Measurements from ENCODE around the gene IL22RA2. TPM values are rescaled to one million over a fixed set of nuclear protein-coding genes. Genes with fewer than 3 reads are reported as not detected.
A peak's percentile ranks its signal among the peaks of the same experiment; 100 is the strongest.

IL22RA2 gene
- total and polyA plus RNA-seq, 9 of the 15 experiments (the other 6 are each of a cell fraction or from before 2014, with no cell fraction given): 0.03 TPM; not detected in 8

DNA sequence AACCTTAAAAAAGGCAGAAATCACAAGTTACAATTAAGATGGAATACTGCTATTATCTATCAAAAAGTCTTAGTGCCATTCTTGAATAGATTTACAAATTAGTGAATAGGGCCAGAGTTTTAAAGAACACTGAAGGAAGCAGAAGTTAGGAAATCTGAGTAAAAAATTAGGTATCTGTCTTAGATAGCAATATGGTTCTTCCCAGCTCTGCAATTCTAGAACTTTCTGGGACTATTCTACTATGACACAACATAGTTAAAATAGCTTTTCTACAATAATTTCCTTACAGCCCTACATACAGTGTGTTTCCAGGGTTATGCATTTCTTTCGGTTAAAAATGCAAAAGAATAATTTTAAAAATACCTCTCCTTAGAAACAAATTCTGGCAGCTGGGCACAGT is 27.6 kb upstream of the IL22RA2 start:
- no peak for FAIRE-seq
- Histone ChIP-seq H3K4me3 (no peak overlapping the region), H3K4me2 (ENCODE audit: insufficient read depth, low read length) (no peak overlapping the region), H4K20me1 (replicated peaks; ENCODE audit: control insufficient read depth, insufficient read depth, low read length) (no peaks in the 10 kb centered on the region), H3K4me1 (replicated peaks in 1 of 2; ENCODE audit: control insufficient read depth in 2 of 2, insufficient read depth in 2 of 2, low read length in 2 of 2) (no peaks in the 10 kb centered on the region), H3K27me3 (ENCODE audit: control insufficient read depth in 2 of 2, insufficient read depth in 2 of 2, low read length in 2 of 2) (no peaks in the 10 kb centered on the region), H3K9me1 (ENCODE audit: control insufficient read depth, insufficient read depth, low read length) (no peaks in the 10 kb centered on the region), H3K79me2 (ENCODE audit: control insufficient read depth, insufficient read depth, low read length) (no peaks in the 10 kb centered on the region), H3K9ac (ENCODE audit: insufficient read depth in 1 of 2, low read depth in 2 of 2, low read length in 2 of 2) (no peak overlapping the region), H3K36me3 (ENCODE audit: control insufficient read depth, insufficient read depth, low read length) (peaks cover 59% of the 10 kb centered on the region), H2AFZ (ENCODE audit: low read depth, low read length) (no peak overlapping the region), H3K27ac (ENCODE audit: extremely low read depth, low read depth, low read length) (no peak overlapping the region), H3K9me3 (replicated peaks; ENCODE audit: control insufficient read depth, insufficient read depth, low read depth, low read length) (no peaks in the 10 kb centered on the region)
- POLR2A ChIA-PET: no interaction called here
- in situ Hi-C loops (cut with MboI) (no loop called here), intact Hi-C loops (cut with micrococcal nuclease) (no loop called here)
- CTCF ChIA-PET (ENCODE audit: low intra/inter-chr PET ratio): no interaction called here
- DNase-seq (ENCODE audit: extremely low read depth in 1 of 4, low spot score in 3 of 4): no peak
- WGBS (ENCODE audit: insufficient coverage, low coverage, missing lambda C conversion rate): 82% methylated on average over 1 of the region's 1 CpG
- BruUV-seq (replicated peaks): no TSS peak
- no peak for ATAC-seq
- TF ChIP-seq, protein P1, sequence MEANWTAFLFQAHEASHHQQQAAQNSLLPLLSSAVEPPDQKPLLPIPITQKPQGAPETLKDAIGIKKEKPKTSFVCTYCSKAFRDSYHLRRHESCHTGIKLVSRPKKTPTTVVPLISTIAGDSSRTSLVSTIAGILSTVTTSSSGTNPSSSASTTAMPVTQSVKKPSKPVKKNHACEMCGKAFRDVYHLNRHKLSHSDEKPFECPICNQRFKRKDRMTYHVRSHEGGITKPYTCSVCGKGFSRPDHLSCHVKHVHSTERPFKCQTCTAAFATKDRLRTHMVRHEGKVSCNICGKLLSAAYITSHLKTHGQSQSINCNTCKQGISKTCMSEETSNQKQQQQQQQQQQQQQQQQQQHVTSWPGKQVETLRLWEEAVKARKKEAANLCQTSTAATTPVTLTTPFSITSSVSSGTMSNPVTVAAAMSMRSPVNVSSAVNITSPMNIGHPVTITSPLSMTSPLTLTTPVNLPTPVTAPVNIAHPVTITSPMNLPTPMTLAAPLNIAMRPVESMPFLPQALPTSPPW (CRISPR knock-in tag; IDR thresholded peaks at IDR 0.05): no peak
- TF ChIP-seq ZKSCAN1 (IDR thresholded peaks at IDR 0.05; ENCODE audit: low read depth, low read length): no peak
- TF ChIP-seq MAFG (tag; conservative IDR thresholded peaks at IDR 0.05): no peak

DNA sequence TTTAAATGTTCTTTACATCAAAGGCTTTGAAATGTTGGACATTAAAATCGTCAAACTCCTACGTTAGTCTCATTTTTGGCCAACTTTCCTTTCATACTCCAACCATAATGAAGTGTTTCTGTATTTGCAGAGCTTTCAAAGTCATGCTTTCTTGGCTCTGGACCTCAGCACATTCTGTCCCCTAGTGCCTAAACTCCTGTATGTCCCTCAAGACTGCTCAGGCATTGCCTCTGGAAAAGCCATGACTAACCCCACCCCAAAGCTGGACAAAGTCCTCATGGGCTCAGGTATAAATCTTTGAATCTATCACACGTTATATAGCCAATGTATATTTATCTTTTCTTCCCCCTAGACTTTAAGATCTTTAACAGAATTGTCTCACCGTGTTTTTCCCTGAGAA is 26.8 kb upstream of the IL22RA2 start:
- POLR2A ChIA-PET: no interaction called here
- no peak overlapping the region for H3K9ac ChIP-seq (ENCODE audit: insufficient read depth in 1 of 2, low read depth in 2 of 2, low read length in 2 of 2)
- DNase-seq (ENCODE audit: extremely low read depth in 1 of 4, low spot score in 3 of 4) (no peak), ATAC-seq (no peak), FAIRE-seq (peak; percentile 78)
- H4K20me1 ChIP-seq (replicated peaks; ENCODE audit: control insufficient read depth, insufficient read depth, low read length): no peaks in the 10 kb centered on the region
- WGBS (ENCODE audit: insufficient coverage, low coverage, missing lambda C conversion rate): 66% methylated on average over 4 of the region's 4 CpGs
- no peak overlapping the region for H3K27ac ChIP-seq (ENCODE audit: extremely low read depth, low read depth, low read length)
- no peaks in the 10 kb centered on the region for H3K27me3 ChIP-seq (ENCODE audit: control insufficient read depth in 2 of 2, insufficient read depth in 2 of 2, low read length in 2 of 2)
- intact Hi-C loops (cut with micrococcal nuclease) (no loop called here), in situ Hi-C loops (cut with MboI) (no loop called here)
- no peak overlapping the region for H3K4me3 ChIP-seq
- no TSS peak for BruUV-seq (replicated peaks)
- H3K4me1 ChIP-seq (replicated peaks in 1 of 2; ENCODE audit: control insufficient read depth in 2 of 2, insufficient read depth in 2 of 2, low read length in 2 of 2): no peaks in the 10 kb centered on the region
- H2AFZ ChIP-seq (ENCODE audit: low read depth, low read length): no peak overlapping the region
- no peaks in the 10 kb centered on the region for H3K9me3 ChIP-seq (replicated peaks; ENCODE audit: control insufficient read depth, insufficient read depth, low read depth, low read length)
- no peaks in the 10 kb centered on the region for H3K79me2 ChIP-seq (ENCODE audit: control insufficient read depth, insufficient read depth, low read length)
- no peak overlapping the region for H3K4me2 ChIP-seq (ENCODE audit: insufficient read depth, low read length)
- peaks cover 53% of the 10 kb centered on the region for H3K36me3 ChIP-seq (ENCODE audit: control insufficient read depth, insufficient read depth, low read length)
- no peaks in the 10 kb centered on the region for H3K9me1 ChIP-seq (ENCODE audit: control insufficient read depth, insufficient read depth, low read length)
- CTCF ChIA-PET (ENCODE audit: low intra/inter-chr PET ratio): no interaction called here
- TF ChIP-seq C11orf30 (IDR thresholded peaks at IDR 0.05; ENCODE audit: low read depth) (no peak), KLF13 (tag; IDR thresholded peaks at IDR 0.05; ENCODE audit: borderline replicate concordance, low read depth) (no peak), DMBX1 (CRISPR knock-in tag; IDR thresholded peaks at IDR 0.05; ENCODE audit: borderline replicate concordance) (no peak), ZBTB8A (IDR thresholded peaks at IDR 0.05; ENCODE audit: partially characterized antibody) (no peak), ZNF384 (IDR thresholded peaks at IDR 0.05; ENCODE audit: low read depth, low read length) (no peak)
- TF ChIP-seq, protein P2, sequence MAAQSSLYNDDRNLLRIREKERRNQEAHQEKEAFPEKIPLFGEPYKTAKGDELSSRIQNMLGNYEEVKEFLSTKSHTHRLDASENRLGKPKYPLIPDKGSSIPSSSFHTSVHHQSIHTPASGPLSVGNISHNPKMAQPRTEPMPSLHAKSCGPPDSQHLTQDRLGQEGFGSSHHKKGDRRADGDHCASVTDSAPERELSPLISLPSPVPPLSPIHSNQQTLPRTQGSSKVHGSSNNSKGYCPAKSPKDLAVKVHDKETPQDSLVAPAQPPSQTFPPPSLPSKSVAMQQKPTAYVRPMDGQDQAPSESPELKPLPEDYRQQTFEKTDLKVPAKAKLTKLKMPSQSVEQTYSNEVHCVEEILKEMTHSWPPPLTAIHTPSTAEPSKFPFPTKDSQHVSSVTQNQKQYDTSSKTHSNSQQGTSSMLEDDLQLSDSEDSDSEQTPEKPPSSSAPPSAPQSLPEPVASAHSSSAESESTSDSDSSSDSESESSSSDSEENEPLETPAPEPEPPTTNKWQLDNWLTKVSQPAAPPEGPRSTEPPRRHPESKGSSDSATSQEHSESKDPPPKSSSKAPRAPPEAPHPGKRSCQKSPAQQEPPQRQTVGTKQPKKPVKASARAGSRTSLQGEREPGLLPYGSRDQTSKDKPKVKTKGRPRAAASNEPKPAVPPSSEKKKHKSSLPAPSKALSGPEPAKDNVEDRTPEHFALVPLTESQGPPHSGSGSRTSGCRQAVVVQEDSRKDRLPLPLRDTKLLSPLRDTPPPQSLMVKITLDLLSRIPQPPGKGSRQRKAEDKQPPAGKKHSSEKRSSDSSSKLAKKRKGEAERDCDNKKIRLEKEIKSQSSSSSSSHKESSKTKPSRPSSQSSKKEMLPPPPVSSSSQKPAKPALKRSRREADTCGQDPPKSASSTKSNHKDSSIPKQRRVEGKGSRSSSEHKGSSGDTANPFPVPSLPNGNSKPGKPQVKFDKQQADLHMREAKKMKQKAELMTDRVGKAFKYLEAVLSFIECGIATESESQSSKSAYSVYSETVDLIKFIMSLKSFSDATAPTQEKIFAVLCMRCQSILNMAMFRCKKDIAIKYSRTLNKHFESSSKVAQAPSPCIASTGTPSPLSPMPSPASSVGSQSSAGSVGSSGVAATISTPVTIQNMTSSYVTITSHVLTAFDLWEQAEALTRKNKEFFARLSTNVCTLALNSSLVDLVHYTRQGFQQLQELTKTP (IDR thresholded peaks at IDR 0.05; ENCODE audit: low read depth in 1 of 2, partially characterized antibody in 2 of 2): no peak
- TF ChIP-seq, protein P3, sequence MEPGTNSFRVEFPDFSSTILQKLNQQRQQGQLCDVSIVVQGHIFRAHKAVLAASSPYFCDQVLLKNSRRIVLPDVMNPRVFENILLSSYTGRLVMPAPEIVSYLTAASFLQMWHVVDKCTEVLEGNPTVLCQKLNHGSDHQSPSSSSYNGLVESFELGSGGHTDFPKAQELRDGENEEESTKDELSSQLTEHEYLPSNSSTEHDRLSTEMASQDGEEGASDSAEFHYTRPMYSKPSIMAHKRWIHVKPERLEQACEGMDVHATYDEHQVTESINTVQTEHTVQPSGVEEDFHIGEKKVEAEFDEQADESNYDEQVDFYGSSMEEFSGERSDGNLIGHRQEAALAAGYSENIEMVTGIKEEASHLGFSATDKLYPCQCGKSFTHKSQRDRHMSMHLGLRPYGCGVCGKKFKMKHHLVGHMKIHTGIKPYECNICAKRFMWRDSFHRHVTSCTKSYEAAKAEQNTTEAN (CRISPR knock-in tag; IDR thresholded peaks at IDR 0.05): no peak

All from K562 (cell line).